OCI-LY1 (cell line): ENCODE data around the gene NDUFA11.

Experiments
- CTCF ChIP-seq: fragments of 200-600 bp; sonication (generic), shearing (Covaris generic); IDR thresholded peaks from 2 replicates; pipeline ENCODE4 v1.5.1; 2017; ENCODE audit warnings: mild to moderate bottlenecking, antibody characterized with exemption, low read length, moderate library complexity, mixed read lengths
- EZH2 ChIP-seq: fragments of 200-600 bp; sonication (generic), shearing (Covaris generic); IDR thresholded peaks from 2 replicates; pipeline ENCODE4 v1.8.0; 2017; ENCODE audit warnings: borderline replicate concordance, mixed run types, mild to moderate bottlenecking, antibody characterized with exemption, low read length, moderate library complexity, mixed read lengths

GRCh38 chr19:5925830-5926427 lies 22.3 kb upstream of the NDUFA11 start:
- no peak for TF ChIP-seq CTCF
- TF ChIP-seq EZH2: no peak
